GM15510 (cell line): Measurements from ENCODE around the gene AMFR.

Source experiments
- POLR2A ChIP-seq: IDR thresholded peaks from 3 replicates; pipeline ENCODE4 v1.6.1; 2011; ENCODE audit warnings: borderline replicate concordance; ENCODE audit not compliant: insufficient read length; ENCODE audit errors: extremely low read depth

Gene AMFR

GRCh38 chr16:56370875-56371659 lies 54.3 kb downstream of the AMFR start:
- TF ChIP-seq POLR2A = no peak

DNA sequence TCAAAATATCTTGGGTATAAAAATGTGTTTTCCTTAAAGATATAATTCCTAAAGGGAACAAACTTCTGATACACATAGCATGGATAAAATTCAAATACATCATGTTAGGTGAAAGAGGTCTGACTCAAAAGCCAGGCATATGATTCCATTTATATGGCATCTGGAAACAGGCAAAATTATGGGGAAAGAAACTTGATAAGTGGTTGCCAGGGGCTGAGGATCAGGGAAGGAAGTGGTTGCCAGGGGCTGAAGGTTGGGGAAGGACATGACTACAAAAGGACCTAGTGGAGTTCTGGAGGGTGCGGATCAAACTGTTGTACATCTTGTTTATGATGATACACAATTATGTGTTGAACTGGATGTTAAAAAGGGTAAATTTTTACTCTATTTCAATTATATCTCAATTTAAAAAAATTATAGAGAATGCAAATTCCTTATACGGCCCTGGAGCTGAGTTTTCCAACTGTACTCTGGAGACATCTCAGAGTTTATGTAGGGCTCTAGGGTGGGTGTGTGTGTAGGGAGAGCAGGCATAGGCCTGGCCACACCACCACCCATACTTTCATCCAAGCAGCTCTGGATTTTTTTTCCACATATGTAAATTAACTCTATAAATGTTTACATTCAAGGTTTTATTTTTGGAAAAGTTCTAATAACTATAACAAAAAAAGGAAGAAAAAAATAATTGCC lies 55.0 kb downstream of the AMFR start:
- TF ChIP-seq POLR2A = no peak

- no peak for TF ChIP-seq POLR2A
Observed at GRCh38 chr16:56369202-56369601, 56.1 kb downstream of the AMFR start.

GRCh38 chr16:56368545-56368944 lies 56.8 kb downstream of the AMFR start:
- no peak for TF ChIP-seq POLR2A

DNA sequence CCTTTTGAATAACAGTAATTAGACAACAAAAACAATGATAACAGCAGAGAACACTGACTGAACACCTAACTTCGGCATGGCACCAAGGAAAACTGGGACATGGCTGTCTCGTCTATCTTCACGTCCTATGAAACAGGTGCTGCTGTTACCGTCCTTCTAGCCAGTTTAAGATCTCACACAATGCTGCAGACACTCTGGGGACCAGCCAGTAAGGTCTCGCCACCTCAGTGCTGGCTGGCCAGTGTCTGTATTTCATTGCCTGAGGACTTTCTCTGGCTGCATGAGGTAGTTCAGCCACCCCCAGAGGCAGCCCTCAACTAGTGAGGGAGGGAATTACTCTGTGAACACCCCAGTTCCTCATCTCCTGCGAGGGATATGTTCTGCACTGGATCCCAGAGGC lies 57.6 kb downstream of the AMFR start:
- no peak for TF ChIP-seq POLR2A

GRCh38 chr16:56366945-56367344 lies 58.4 kb downstream of the AMFR start:
- no peak for TF ChIP-seq POLR2A

DNA sequence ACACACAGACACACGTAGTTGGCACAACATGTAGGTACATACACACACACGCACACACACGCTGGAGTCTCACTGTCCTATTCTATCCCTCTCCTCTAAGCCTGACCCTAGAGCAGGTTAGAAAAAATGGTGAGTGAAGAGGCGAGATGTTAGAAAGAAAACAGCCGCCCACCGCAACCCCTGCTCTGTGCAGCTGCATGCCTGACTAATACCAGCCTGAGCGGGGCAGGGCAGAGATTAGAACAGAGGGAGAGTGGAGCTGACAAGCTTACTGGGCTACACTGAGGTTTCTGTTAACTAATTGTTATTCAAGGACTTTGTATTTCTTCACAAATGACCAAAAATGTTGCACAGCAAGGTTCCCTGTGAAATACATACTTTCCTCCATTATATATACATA lies 59.8 kb downstream of the AMFR start:
- TF ChIP-seq POLR2A = no peak

GRCh38 chr16:56364865-56365264 lies 60.5 kb downstream of the AMFR start:
- no peak for TF ChIP-seq POLR2A

DNA sequence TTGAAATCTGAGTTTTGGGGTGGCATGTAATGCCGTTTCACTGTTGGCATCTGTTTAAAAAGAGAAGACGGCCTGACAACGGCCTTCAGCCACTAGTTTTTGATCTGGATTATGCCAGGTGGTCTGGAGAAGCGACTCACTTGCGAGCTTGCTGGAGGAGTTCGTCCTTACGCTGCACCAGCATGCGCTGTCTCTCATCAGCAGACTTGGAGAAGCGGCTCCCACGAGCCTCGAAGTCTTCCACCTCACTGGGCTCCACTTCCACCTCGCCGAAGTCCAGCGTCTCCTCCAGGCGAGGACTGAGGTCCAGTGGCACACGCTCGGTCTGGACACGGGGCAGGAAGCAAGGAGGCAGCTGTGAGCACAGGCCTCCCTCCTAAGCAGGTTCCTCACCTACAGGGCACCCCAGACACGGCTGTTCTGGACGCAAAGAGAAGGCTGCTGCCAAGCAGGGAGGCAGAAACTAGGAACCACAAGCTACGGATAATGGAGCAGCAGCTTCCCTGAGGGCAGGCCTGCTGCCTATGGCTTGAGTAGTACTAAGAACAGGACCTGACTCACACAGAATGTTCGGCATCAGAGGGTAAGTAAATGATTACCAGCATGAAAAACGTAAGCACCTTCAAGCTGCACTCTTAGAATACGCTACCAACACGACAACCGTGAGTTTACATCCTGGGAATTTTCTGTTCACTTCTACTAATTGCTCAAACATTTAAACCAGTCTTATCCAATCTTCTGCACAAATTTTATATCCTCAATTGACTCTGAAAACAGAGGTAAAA lies 61.4 kb downstream of the AMFR start:
- no peak for TF ChIP-seq POLR2A

GRCh38 chr16:56363181-56363716 lies 62.1 kb downstream of the AMFR start:
- TF ChIP-seq POLR2A = no peak

DNA sequence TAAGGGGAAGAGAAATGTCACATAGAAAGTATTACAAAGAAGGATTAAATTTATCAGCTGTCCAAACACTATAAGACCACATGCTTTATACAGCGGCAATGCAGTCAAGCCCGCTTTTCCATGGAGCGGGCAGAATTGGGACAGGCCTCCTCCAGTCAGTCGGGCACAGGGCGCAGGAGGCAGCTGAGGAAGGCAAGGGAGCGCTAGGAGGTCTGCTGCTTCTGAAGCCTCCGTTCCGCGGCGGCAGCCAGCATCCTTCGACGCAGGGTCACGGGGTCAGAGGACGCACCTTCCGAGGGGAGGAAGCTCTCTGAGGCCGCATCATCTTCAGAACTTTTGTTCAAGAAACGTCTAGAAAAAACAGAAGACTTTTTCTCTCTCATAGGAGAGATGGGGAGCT lies 62.6 kb downstream of the AMFR start:
- no peak for TF ChIP-seq POLR2A

DNA sequence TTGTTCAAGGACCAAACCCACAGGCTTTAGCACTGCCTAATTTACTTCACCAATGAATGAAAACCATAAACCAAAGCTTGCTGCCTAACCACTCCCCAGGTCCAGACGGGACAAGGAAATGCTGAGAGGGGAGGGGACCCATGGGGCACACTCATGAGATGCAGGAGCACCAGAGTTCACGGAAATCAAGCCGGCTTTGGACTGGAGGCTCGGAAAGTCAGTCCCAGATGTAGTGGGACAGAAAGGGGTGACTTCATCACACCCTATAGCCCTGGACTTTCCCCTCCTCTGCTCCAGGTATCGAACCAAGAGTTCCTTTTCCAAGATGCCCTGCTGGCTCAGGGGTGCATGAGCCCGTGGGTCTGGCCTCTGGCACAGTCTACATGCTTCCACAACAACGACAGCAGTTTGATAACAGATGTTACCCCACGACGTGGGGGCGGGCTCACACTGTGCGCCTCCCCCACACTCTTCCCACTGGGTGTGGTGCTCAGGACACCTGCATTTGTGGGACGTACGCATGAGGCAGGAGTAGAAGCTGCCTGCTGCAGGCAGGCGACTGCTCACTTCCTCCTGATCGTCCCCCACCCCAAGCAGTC lies 63.2 kb downstream of the AMFR start:
- no peak for TF ChIP-seq POLR2A

DNA sequence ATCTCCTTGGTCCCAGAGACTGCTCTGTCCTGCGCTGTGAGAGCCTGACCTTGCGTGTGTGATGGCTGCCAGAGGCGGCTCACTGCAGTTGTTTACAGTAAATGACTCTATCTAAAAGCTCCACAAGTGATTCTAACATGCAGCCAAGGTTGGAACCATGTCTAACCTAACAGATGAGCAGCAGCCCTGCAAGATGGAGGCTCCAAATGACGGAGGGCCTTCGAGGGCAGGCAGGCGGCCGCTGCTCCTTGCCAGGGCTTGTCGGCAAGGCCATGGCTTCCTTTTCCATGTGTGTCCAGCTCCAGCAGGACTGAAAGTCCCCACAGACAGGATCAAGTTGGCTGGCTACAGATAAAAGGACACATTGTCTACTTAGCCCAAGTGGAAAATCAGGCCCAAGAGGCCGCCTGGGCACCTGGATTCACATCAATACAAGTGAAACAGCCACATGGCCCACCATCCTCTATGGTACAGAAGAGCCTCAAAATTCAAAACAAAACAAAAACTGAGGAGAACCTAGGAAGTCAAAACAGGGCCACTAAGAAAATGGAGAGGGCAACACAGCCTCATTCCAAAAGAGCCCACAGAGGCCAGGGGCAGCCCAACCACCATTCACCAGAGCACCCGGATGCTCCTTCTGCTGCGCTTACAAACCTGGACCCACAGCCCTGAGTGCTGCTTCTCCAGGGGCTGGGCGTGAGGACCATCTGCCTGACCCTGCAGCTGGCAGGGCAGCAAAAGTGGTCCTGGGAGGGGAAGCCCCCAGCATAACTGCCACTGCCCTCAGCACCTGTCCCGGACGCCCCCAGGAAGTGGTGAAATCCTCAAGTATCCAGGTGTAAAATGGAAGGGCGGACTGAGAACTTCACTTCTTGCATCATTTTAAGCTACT lies 65.0 kb downstream of the AMFR start:
- no peak for TF ChIP-seq POLR2A

GRCh38 chr16:56357765-56358322 lies 67.5 kb downstream of the AMFR start:
- TF ChIP-seq POLR2A = no peak

GRCh38 chr16:56357241-56357764 lies 68.0 kb downstream of the AMFR start:
- TF ChIP-seq POLR2A = no peak
